Left colon (tissue), 2 donors: Measurements from ENCODE around the gene AP1S1. TPM values are rescaled to one million over a fixed set of nuclear protein-coding genes. Genes with fewer than 3 reads are reported as not detected.
"Not testable (repeated sequence)": the region's sequence is repeated elsewhere in the genome, so short reads cannot be mapped to it uniquely, and the experiment has no call there.

Experiments used
- ATAC-seq: fragments of 200-7000 bp; cut with Tn5 transposase; one replicate; pipeline ENCODE4 v1.9.1; 2020; ENCODE audit warnings: mild to moderate bottlenecking, moderate library complexity
- DNase-seq, 2 donors: peaks; one replicate each; pipeline ENCODE4 v3.0.0-alpha.2; 2020
- intact Hi-C, 2 donors: fragments of 100-400 bp; cut with DNase I in 1 of 2; cut with micrococcal nuclease in 1 of 2; formaldehyde crosslinking; loops; one replicate each; pipeline versions ENCODE4 v1.11.2 to v1.14.0; 2022; cut with DNase I, micrococcal nuclease
- total RNA-seq, 2 donors: library from RNA; stranded (reverse); fragmentation: NEBNext Ultra II Directional; extraction: Animal tissue kit (Norgen Biotek cat#: 25700); gene quantifications; one replicate each; pipeline ENCODE4 v1.2.1, GENCODE V29; 2021
- donor health status: DM: no; HTN: no; CAD: no.
- donor health status: DM: yes; HTN: yes; CAD: no.

Gene AP1S1
- total RNA-seq, 2 donors from 2014 or later = 70.5 to 84.8 TPM

- DNase-seq (no peak), ATAC-seq (no peak)
Observed at GRCh38 chr7:101180130-101180755, 26.0 kb downstream of the AP1S1 start, which contains the start of gene NAT16. TSS of gene NAT16 (minus strand) at chr7:101180293. CDS start at chr7:101174807, 5,486 bp downstream.

GRCh38 chr7:101185258-101185839, 31.1 kb downstream of the AP1S1 start:
- intact Hi-C loops = no loop called here
- ATAC-seq (peak; percentile 71), DNase-seq (no peak)

More at GRCh38 chr7:101180130-101180755, 26.0 kb downstream of the AP1S1 start, which contains the start of gene NAT16:
- intact Hi-C loops = no loop called here

GRCh38 chr7:101186194-101186593, 31.9 kb downstream of the AP1S1 start:
- ATAC-seq (no peak), DNase-seq (no peak)
- intact Hi-C loops = no loop called here

GRCh38 chr7:101186844-101187428, 32.7 kb downstream of the AP1S1 start:
- intact Hi-C loops = no loop called here
- ATAC-seq (no peak), DNase-seq (no peak)

- DNase-seq = no peak
- ATAC-seq = no peak
- intact Hi-C loops = no loop called here
Observed at GRCh38 chr7:101189109-101189508, 34.8 kb downstream of the AP1S1 start.

DNA sequence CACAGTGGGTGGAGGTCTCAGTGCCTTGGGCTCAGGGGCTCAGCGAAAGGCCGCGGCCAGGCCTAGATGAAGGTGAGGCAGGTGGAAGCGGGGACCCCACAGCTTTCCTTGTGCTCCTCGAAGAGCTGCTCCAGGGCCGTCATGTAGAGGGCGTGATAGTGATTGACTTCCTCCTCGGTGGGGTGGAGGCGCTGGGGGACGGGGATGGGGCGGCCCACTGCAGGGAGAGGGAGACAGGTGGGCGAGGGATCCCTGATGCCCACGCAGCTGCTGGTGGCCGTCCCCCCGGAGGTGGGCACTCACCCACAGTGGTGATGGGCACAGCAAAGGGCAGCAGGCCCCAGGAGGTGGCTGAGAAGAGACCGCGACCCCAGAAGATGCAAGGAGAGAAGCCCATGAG, 41.6 kb downstream of the AP1S1 start:
- intact Hi-C loops = no loop called here
- no peak for ATAC-seq
- DNase-seq = no peak

- ATAC-seq (no peak), DNase-seq (no peak)
- intact Hi-C loops = no loop called here
Observed at GRCh38 chr7:101197991-101198390, 43.7 kb downstream of the AP1S1 start.

GRCh38 chr7:101198476-101198875, 44.2 kb downstream of the AP1S1 start:
- no peak for ATAC-seq
- DNase-seq = no peak
- intact Hi-C loops = no loop called here

DNA sequence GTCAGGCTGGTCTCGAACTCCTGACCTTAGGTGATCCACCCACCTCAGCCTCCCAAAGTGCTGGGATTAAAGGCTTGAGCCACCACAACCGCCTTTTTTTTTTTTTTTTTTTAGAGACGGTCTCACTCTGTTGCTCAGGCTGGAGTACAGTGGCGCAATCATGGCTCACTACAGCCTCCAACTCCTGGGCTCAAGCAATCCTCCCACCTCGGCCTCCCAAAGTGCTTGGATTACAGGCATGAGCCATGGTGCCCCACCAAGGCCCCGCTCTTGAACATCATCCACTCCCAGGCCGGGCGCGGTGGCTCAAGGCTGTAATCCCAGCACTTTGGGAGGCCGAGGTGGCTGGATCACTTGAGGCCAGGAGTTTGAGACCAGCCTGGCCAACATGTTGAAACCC, 45.2 kb downstream of the AP1S1 start:
- ATAC-seq, intact Hi-C loops, DNase-seq: not testable (repeated sequence)

GRCh38 chr7:101200504-101200861, 46.2 kb downstream of the AP1S1 start:
- ATAC-seq (peak; percentile 4), DNase-seq (no peak)
- intact Hi-C loops = loop anchor here in 1 of 2 donors (10.0 kb wide), 1 partner anchor 64 kb away; no protein-coding TSS in a partner anchor

DNA sequence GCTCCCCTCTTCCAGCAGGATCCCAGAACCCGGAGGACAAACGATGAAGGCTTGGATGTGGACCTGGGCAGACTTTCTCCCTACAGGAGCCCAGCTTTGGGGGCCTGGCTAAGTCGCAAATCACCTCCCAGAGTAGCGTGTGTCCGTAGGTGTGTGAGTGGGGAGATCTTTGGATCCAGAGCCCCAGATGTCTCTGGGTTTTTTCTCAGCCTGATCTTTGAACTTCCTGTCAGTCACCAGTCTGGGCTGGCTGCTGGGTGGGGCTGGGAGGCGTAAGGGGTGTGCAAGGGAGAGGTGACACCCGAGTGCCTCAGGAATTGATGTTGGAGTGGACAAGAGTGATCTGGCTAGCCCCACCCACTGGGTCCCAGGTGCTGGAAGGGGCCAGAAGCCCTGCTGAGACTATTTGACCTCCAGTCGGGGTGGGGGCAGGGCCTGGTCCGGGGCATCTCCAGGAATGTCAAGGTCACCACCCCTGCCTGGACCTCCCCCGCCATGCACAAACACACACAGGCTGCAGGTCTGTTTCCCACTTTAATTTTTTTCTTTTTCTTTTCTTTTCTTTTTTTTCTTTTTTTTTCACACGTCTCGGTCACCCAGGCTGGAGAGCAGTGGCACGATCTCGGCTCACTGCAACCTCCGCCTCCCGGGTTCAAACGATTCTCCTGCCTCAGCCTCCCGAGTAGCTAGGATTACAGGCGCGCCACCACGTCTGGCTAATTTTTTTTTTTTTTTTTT, 46.8 kb downstream of the AP1S1 start, which contains the start of gene MOGAT3:
Gene MOGAT3, minus strand, starts transcription at position 175 of the 738 bp plus-strand sequence. CDS start 182 bp downstream, outside the sequence.
- ATAC-seq (peak; percentile 86), DNase-seq (peak; percentile 83 to 95)

GRCh38 chr7:101201695-101202602, 47.7 kb downstream of the AP1S1 start:
- ATAC-seq (peak; percentile 83), DNase-seq (peak; percentile 77 to 86)
- intact Hi-C loops = loop anchor here in 1 of 2 donors (10.0 kb wide), 1 partner anchor 63 kb away; no protein-coding TSS in a partner anchor

More for the DNA sequence above, 46.8 kb downstream of the AP1S1 start, which contains the start of gene MOGAT3:
- intact Hi-C loops = loop anchor here in 1 of 2 donors (10.0 kb wide), 1 partner anchor 64 kb away; no protein-coding TSS in a partner anchor

- ATAC-seq (no peak), DNase-seq (no peak)
- intact Hi-C loops = loop anchor here in 1 of 2 donors (10.0 kb wide), 1 partner anchor 62 kb away; no protein-coding TSS in a partner anchor
Observed at GRCh38 chr7:101202603-101202918, 48.3 kb downstream of the AP1S1 start.

DNA sequence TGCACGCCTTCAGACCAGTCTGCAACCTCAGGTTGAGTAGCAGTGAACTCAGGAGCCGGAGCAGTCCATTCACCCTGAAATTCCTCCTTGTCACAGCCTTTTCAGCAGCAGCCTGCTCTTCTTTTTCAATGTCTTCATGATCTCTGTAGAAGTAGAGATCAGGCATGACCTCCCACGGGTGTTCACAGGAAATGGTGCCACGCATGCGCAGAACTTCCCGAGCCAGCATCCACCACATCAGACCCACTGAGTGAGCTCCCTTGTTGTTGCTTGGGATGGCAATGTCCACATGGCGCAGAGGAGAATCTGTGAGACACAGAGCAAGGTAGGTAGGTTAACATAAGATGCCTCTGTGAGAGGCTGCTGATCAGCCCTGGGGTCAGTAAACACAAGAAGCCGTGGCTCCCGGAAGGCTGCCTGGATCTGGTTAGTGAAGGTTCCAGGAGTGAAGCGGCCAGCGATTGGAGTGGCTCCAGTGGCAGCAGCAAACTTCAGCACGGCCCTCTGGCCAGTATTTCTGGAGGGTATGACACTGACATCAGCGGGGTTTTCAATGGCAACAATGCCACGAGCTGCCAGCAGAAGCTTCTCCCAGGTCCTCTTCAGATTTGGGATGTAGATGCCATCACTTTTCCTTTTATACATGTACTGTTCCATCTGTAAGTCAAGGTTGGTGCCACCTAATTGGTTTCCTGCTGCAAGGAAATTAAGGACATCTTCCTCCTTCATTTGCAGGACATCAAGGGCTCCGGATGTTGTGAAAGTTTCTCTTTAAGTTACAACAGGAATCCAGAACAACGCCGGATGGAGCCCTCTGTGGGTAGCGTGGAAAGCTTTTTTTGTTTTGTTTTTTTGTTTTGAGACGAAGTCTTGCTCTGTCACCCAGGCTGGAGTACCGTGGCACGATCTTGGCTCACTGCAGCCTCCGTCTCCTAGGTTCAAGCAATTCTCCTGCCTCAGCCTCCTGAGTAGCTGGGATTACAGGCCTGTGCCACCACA, 49.8 kb downstream of the AP1S1 start:
- intact Hi-C loops = loop anchor here in 1 of 2 donors (10.0 kb wide), 1 partner anchor 61 kb away; no protein-coding TSS in a partner anchor
- not testable (repeated sequence) for DNase-seq, ATAC-seq

DNA sequence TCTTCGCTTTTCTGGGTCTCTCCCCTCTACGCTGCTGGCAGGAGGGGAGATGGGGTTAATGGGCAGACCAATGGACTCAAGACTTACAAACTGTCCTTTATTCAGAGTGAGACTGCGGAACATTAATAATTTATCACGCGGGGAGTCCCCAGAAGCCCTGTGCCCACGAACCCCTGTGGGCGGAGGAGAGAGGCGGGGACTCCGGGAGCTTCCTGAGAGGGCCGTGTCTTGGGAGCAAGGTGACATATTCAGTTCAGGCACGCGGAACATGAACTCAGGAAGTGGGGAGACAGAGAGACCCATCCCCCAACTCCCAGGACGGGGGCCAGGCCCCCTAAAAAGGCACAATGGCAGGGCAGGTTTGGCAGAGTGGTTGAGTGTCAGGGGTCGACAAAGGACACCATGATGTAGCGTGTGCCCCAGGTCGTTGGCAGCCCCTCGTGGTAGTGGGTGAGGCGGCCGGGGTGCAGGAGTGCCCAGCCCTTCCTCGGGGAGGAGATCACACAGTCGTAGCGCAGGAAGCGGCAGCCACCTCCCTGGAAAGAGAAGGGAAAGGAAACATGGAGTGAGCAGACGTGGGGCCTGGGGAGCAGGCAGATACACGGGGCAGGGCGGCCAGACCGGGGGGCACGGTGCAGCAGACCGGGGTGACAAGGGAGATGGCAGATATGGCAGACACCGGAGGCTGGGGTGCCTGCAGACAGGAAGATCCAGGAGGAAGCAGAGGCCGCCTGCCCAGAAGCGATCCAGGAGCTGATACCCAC, 51.8 kb downstream of the AP1S1 start:
- no peak for ATAC-seq
- no peak for DNase-seq
- intact Hi-C loops = loop anchor here in 1 of 2 donors (10.0 kb wide), 1 partner anchor 59 kb away; no protein-coding TSS in a partner anchor

DNA sequence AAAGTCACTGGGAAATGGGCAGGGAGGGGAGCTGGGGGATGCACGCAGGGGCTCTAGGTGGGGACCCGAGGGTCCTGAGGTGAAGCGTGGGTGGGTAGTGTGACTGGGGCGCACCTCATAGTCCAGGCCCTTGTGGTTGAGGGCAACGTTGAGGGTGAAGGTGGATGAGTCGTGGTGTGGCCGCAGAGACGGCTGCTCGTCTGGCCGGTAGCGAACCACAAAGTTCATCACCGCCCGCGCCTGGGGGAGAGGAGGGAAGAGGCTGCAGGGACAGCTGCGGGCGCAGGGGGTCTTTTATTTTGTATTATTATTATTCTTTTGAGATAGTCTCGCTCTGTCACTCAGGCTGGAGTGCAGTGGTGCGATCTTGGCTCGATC, 52.4 kb downstream of the AP1S1 start:
- intact Hi-C loops = loop anchor here in 1 of 2 donors (10.0 kb wide), 1 partner anchor 58 kb away; no protein-coding TSS in a partner anchor
- DNase-seq (no peak), ATAC-seq (no peak)
